ENCODE measurements around the gene TSPAN32.

Gene TSPAN32

GRCh38 chr11:2266586-2267305, 35.1 kb upstream of the TSPAN32 start:
- no peak for DNase-seq (ENCODE audit: low read depth in 2 of 2)

GRCh38 chr11:2267306-2267850, 34.4 kb upstream of the TSPAN32 start:
- no peak for DNase-seq (ENCODE audit: low read depth in 2 of 2)

- DNase-seq (ENCODE audit: low read depth in 2 of 2), result no peak
These were observed 33.7 kb upstream of the TSPAN32 start for GRCh38 chr11:2267851-2268728.

GRCh38 chr11:2268729-2269600, 32.8 kb upstream of the TSPAN32 start:
- peak; percentile 76 to 88 for DNase-seq (ENCODE audit: low read depth in 2 of 2)

GRCh38 chr11:2269601-2270321, 32.1 kb upstream of the TSPAN32 start:
- DNase-seq (ENCODE audit: low read depth in 2 of 2), result peak in 1 of 2 donors; percentile 35

- DNase-seq (ENCODE audit: low read depth in 2 of 2), result no peak
These were observed 31.3 kb upstream of the TSPAN32 start, which contains the start of gene ASCL2 for GRCh38 chr11:2270322-2271076. ASCL2 (minus strand) TSS chr11:2270588; CDS start chr11:2270332, 256 bp downstream.

- DNase-seq (ENCODE audit: low read depth in 2 of 2), result peak; percentile 48 to 78
These were observed 30.8 kb upstream of the TSPAN32 start for GRCh38 chr11:2271077-2271326.

GRCh38 chr11:2271327-2272227, 30.2 kb upstream of the TSPAN32 start:
- DNase-seq (ENCODE audit: low read depth in 2 of 2), result no peak

GRCh38 chr11:2272228-2272945, 29.4 kb upstream of the TSPAN32 start:
- DNase-seq (ENCODE audit: low read depth in 2 of 2), result no peak

- DNase-seq (ENCODE audit: low read depth in 2 of 2), result no peak
These were observed 28.9 kb upstream of the TSPAN32 start for GRCh38 chr11:2272946-2273280.

- no peak for DNase-seq (ENCODE audit: low read depth in 2 of 2)
These were observed 28.5 kb upstream of the TSPAN32 start for GRCh38 chr11:2273311-2273710.

- DNase-seq (ENCODE audit: low read depth in 2 of 2), result no peak
These were observed 28.0 kb upstream of the TSPAN32 start for GRCh38 chr11:2273771-2274170.

- DNase-seq (ENCODE audit: low read depth in 2 of 2), result no peak
These were observed 26.2 kb upstream of the TSPAN32 start for GRCh38 chr11:2275334-2276279.

- no peak for DNase-seq (ENCODE audit: low read depth in 2 of 2)
These were observed 25.4 kb upstream of the TSPAN32 start for GRCh38 chr11:2276280-2277007.

GRCh38 chr11:2277008-2277346, 24.8 kb upstream of the TSPAN32 start:
- DNase-seq (ENCODE audit: low read depth in 2 of 2), result no peak

- no peak for DNase-seq (ENCODE audit: low read depth in 2 of 2)
These were observed 23.8 kb upstream of the TSPAN32 start for GRCh38 chr11:2277933-2278523.

GRCh38 chr11:2280208-2280607, 21.6 kb upstream of the TSPAN32 start:
- DNase-seq (ENCODE audit: low read depth in 2 of 2), result no peak

All from stimulated activated CD8-positive, alpha-beta memory T cell treated with anti-CD3 and anti-CD28 coated beads, Interleukin-7, amount 100 ng/mL, for 4 hours (primary cell).